HG03060 (cell line): ENCODE data around the gene MLPH.

Source experiments
- ATAC-seq: cut with Tn5 transposase; IDR thresholded peaks from one replicate; pipeline ENCODE4 v1.9.1; 2021; ENCODE audit warnings: low read depth, moderate number of reproducible peaks; ENCODE audit not compliant: unreplicated experiment

Gene MLPH

GRCh38 chr2:237538001-237538720 is 51.1 kb downstream of the MLPH start:
- no peak for ATAC-seq

GRCh38 chr2:237538901-237539300 is 51.9 kb downstream of the MLPH start:
- ATAC-seq: no peak

DNA sequence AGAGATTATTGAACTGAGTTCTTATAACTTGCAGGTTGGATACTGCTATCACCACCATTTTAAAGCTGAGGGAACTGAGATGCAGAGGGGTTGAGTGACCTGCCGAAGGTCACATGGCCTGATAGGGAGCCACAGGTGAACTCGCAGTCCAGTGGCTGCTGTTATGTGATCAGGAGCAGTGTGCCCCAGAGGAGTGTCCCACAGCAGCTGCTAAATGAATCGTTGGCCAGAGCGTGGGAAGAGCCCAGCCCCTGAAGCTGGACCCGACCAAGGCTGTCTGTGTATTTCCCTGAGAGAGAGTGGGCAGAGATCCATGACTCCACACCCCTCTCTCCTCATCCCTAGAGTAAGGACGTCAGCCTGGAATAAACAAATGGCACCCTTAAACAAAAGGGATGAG is 52.6 kb downstream of the MLPH start:
- ATAC-seq: no peak

- no peak for ATAC-seq
Observed at GRCh38 chr2:237540223-237540775, 53.2 kb downstream of the MLPH start.

DNA sequence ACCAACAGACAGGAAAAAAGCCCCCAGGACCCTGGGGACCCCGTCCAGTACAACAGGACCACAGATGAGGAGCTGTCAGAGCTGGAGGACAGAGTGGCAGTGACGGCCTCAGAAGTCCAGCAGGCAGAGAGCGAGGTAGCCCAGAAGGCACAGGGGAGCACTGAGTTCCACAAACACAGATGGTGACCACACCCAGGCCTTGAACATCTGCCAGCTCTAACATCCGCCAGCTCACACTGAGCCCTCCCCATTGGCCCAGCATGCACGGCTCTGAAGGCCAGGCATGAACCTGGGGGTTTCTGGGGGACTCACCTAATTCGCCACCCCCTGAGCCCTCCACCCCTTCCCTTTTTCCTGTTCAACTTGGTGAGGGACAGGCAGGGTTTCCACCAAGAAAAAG is 53.8 kb downstream of the MLPH start:
- ATAC-seq: no peak

DNA sequence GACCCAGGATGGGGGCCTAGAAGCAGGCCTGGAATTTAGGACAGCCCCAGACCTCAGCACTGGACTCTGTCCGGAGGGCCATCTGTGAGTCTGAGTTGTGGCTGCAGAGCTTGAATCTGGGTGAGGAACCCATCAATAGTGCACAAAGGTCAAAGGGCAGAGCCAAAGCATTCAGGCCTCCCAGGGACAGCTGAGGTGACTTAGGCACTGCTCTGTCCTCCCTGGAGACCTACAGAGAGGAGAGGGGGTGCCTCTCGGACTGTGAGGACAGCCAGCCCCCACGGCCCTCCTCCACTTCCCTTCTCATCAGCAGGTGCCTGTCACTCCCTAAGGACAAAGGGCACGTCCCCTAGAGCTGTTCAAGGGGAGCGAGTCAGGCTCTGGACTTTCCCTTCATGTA is 54.2 kb downstream of the MLPH start:
- no peak for ATAC-seq

DNA sequence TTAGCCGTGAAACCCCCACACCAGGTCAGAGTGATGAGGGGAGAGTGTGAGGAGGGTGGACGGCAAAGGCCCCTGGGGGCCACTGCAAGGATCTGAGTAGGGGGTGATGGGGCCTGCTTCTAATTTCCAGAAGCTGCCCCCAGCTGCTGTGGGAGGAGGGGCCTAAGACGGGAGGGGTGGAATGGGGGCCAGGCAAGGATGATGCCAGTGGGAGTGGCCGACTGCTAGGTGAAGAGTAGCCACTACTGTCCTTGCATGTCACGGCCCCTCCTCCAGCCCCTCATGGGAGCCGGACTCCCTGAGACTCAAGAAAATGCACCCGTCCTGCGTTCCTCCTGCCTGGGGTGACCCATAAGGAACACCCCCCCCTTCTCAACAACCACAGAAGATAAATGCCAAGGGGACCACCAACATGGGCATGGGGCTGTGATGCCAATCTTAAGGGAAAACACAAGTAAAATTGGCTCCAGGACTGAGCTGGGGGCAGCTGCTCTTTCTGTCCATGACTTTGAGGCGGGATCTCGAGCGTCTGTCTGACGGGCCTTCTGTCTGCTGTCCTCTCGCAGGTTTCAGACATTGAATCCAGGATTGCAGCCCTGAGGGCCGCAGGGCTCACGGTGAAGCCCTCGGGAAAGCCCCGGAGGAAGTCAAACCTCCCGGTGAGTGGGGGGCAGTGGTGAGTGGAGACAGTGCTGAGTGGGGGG is 55.1 kb downstream of the MLPH start:
- ATAC-seq: no peak

DNA sequence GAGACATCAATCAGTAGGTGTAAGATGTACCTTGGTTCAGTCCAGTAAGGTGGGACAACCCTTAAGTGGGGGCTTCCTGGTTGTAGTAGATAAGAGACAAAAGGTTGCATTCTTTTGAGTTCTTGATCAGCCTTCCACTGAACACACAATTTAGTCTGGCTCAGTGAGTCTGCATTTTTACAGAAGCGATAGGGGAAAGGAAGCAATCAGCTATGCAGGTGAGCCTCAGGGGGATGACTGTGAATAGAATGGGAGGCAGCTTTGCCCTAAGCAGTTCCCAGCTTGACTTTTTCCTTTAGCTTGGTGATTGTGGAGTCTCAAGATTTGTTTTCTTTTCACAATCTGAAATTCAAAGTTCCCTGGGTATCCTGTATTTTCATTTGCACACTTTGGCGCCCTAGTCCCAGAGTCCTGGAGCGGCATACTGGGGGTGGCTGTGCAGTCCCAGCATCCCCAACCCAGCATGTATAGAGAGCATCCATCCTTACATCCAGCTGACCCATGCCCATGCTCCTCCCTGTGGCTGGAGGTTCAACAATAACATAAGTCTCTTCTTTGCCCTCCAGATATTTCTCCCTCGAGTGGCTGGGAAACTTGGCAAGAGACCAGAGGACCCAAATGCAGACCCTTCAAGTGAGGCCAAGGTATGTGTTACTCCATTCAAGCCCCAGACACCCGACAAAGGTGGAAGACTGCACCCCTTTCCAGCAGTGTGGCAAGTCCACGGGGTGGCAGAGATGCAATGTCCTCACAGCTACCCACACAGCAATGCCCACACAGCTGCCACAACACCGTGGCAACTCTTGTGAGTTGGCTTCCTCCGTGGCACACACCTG is 59.2 kb downstream of the MLPH start:
- ATAC-seq: no peak

- ATAC-seq: no peak
Observed at GRCh38 chr2:237546876-237547395, 59.9 kb downstream of the MLPH start.

DNA sequence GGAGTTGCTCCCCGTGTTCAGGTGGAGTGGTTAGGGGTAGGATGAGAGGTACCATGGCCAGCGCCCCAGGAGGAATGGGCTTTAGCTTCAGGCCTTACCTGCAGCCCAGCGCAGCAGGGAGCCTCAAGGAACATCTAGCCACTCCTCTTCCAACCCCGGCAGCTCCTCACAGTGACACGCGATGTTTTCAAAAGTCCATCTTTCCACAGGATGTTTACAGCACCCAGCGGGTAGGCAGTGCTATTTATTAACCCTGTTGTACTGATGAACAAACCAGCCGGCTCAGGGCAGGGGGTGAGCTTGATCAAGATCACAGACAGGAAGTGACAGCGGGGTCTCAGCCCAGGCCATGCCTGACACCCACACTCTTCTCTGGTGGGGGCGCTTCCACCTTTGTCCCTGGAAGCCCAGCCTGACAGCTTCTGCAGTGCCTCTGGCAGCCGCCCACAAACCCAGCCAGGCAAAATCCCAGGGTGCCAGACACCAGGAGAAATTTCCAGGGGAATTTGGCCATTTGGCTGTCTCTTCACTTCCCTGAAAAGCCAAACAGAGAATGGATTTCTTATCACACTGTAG is 60.9 kb downstream of the MLPH start:
- ATAC-seq: no peak

- no peak for ATAC-seq
Observed at GRCh38 chr2:237549216-237549615, 62.2 kb downstream of the MLPH start.

GRCh38 chr2:237549643-237550415 is 62.8 kb downstream of the MLPH start:
- ATAC-seq: no peak

- ATAC-seq: no peak
Observed at GRCh38 chr2:237551071-237551574, 64.1 kb downstream of the MLPH start.

- ATAC-seq: no peak
Observed at GRCh38 chr2:237552908-237553307, 65.9 kb downstream of the MLPH start.

DNA sequence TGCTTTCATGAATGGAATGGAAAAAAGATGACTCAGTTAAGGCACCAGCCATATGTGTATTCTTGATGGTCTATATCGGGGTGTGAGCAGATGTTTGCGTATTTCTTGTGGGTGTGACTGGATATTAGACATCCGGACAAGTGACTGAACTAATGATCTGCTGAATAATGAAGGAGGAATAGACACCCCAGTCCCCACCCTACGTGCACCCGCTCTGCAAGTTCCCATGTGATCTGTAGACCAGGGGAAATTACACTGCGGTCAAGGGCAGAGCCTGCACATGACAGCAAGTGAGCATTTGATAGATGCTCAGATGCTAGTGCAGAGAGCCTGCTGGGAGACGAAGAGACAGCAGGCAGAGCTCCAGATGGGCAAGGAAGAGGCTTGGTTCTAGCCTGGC is 66.9 kb downstream of the MLPH start:
- ATAC-seq: no peak

- ATAC-seq: no peak
Observed at GRCh38 chr2:237555560-237555959, 68.5 kb downstream of the MLPH start.

GRCh38 chr2:237556773-237557632 is 70.0 kb downstream of the MLPH start:
- ATAC-seq: peak; percentile 98

DNA sequence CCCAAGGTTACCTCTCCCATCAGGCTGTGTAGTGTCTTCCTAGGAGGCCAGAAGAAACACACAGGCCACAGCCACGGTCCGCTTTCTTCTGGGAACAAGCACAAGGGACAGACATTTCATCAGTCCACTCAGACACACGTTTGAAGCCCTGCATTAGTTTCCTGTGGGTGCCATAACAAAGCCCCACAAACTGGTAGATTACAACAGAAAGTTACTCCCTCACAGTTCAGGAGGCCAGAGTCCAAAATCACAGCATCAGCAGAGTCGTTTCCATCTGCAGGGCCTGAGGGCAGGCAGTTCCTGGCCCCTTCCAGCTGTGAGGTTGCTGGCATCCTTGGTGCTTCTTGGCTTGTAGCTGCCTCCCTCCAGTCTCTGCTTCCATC is 70.6 kb downstream of the MLPH start:
- ATAC-seq: no peak
